Stimulated activated CD8-positive, alpha-beta memory T cell treated with anti-CD3 and anti-CD28 coated beads, Interleukin-4, amount 100 ng/mL, for 1 hour (primary cell): ENCODE measurements around the gene HEBP1.

Source experiments
- DNase-seq, 2 donors: peaks; one replicate each; pipeline ENCODE4 v3.0.0-alpha.2; 2020; ENCODE audit warnings: low read depth in 2 of 2, low spot score in 1 of 2

The HEBP1 gene

DNA sequence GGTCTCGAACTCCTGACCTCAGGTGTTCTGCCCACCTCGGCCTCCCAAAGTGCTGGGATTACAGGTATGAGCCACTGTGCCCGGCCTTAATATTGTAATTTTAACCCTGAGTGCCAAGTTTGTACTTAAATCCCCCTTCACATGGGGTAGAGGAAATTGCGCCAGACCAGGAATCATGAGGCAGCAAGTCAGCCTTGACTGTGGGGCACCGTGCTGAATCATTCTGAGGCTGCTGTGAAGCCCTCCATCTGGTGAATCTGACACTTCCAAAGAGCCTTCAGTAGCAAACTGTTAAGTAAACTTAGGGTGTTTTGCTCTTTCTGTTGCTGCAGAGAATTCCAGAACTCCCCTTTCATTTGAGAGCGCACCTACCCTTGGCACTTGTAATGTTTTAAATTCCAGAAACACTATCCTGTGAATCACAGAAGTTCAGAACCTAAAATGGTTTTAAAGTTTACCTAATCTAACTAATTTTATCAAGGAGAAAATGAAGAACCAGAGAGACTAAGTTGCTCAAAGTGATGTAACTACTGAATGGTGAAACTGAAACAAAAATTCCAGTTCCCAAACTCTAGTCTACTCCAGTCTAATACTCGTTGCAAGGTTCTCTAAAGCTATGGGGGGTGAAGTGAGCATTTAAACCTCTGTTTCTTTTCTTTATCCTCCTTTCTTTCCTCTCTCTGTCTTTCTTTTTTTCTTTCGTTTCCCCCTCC is 7.5 kb downstream of the HEBP1 start:
- no peak for DNase-seq

DNA sequence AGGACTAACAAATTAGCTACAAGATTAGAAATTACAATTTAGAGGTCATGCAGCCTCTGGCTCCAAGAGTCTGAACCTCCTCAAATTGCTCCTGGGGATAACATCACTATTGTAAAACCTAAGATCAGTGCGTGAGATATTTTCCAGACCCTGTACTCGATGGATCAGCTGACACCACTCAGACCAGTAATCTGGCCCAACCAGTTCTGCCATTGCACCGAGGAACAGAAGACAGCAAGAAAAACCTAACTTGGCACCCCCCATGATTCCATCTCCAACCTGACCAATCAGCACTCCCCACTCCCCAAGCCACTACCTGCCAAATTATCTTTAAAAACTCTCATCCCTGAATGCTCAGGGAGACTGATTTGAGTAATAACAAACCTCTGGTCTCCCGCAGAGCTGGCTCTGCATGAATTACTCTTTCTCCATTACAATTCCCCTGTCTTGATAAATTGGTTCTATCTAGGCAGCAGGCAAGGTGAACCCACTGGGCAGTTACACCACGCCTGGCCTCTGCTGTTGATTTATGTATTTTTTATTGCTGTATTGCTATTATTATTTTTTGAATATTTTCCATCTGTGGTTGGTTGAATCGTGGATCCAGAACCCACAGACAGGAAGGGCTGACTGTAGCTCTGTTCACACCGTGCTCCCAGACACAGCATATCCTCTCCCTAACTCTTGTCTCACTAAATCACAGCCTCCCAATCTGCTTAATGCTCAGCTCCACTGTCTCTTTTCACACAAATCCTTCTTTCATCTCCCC is 9.2 kb downstream of the HEBP1 start:
- DNase-seq = no peak

DNA sequence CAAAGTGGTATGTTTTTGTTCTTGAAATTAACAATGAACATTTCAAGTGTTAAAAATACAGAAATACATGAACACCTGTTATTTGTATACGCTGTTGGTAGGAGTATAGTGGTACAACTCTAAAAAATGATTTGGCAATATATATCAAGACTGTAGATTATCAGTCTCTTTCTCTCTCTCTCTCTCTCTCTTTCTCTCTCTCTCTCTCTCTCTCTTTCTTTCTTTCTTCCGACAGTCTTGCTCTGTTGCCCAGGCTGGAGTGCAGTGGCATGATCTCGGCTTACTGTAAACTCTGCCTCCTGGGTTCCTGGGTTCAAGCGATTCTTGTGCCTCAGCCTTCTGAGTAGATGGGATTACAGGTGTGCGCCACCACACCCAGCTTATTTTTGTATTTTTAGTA is 12.6 kb downstream of the HEBP1 start:
- DNase-seq = no peak

DNA sequence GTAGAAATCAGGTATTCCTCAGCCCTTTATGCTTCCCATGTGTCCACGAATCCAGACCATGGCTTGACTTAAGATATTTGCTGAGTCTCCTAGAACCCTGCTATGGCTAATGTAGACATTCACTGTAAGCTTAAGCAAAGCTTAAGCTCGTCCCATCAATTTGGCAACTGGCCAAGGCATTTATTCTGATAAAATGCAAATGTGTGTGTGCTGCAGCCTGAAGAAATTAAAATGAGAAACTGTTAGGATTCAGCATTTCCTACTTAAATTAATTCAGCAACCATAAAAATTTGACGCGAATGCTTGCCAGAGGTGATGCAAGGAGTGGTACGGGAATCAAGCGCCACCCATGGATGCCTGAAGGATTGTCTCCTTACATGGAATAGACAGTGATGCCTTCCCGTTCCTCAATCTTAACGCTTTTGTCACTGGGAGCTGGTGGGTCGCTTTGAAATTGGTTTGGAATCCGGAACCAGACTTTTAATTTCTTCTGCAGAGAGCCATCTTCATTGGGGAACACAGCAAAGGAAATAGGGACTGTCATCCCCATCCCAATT is 13.2 kb downstream of the HEBP1 start:
- no peak for DNase-seq

DNA sequence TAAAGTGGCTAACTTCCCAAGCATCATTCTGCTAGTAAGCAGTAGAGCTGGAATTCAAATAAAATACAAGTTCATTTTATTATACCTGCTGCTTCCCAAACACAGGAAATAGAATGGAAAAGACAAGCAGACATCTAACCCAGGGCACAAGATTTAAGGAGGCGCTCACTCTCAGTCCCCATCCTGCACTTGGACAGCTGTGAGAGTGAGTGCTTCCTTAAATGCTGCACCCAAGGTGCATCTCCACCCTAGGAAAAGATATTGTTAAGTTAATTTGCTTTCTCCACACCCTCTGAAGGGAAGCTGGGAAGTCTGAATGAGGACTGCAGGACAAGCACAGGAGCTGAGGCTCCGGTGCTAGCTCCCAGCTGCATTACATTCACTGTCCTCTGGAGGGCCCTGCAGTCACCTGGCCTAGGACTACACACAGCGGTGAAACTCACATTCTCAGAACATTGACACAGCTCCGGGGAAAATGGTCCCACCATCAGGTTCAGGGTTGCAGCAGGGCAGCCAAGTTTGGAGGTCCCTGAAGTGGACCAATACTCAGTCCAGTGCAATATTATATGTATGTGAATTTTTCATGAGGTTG is 14.2 kb downstream of the HEBP1 start:
- no peak for DNase-seq

DNA sequence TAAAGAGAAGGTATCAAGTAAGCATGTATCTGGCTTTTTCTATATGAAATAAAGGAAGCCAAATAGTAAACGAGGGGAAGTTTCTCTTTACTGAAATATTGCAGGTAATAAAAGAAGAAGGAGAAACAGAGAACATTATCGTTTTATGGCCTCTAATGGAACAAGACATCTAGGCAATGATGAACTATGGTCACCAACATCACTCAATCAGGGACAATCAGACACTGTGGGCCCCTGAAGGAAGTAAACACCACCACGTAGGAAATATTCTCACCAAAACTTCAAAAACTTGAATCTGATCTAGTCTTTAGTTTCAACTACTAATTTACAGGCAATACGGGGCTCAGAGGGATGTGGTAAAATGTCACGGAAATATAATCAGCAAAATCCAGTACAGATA is 15.9 kb downstream of the HEBP1 start:
- DNase-seq = no peak

DNA sequence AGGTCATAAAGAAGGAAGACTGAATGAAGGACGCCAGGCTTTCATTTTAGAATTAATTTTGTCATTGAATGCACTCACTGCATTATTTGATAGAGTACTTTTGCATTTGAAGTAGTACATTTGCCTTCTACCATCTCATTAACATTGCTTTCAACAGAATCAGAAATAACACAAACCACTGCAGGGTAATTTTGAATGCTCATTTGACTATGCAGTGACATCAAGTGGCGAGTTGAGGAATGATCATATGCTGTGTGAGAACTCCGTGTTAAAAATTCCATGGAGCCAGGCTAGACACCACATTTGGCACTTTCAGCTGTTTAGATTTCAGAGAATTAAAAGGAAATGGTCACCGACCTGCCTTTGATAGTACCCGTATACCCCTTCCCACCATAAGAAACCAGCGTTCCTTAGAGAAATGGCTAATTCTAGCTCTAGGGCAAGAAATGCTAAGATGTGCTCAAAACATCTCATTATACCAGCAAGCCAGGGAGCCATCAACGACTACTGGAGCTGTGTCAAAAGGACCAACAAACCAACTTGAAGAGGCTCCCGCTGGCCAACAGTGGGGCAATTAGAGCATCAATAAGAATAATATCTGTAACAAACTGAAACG is 16.5 kb downstream of the HEBP1 start:
- DNase-seq = no peak

DNA sequence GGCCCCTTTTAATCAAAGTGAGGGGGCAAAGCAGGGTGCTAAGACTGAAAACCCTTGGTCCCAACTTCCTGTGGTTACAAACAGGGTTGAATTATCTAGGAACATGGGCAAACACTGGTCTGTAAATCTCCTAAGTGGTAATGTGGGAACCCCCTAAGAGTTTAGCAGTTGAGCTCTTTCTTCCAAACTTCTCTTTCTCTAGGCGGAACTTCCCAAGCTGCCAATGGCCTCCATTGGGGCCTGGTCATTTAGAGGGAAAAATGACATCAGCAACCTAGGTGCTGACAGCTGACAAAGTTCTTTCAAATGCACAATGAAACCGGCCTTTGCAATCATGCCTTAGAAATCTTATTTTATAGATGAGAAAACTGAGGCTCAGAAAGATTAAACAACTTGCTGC is 17.7 kb downstream of the HEBP1 start:
- DNase-seq = no peak

DNA sequence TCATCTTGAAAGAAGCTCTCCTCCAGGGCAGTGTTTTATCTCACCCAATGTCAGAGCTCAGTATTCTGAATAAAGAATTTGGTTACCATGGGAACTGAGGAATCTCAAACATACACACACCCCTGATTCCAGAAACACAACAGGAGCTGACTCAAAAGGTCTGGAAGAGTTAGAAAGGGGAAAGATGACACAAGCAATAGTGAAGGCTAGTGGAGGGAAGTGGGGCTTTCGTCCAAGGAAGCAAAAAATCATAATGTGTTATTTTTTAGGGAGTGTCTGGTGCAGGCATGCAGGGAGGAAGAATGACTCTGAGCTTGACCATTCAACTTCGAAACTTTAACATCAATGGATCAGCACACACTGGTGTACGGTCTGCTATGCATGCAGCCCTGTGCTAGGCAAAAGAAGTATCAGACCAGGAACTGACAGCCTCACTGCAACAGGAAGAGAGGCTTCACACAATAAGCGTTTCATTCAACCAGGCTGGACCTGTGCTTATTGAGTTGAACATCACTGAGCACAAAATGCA is 20.3 kb downstream of the HEBP1 start:
- DNase-seq = no peak

DNA sequence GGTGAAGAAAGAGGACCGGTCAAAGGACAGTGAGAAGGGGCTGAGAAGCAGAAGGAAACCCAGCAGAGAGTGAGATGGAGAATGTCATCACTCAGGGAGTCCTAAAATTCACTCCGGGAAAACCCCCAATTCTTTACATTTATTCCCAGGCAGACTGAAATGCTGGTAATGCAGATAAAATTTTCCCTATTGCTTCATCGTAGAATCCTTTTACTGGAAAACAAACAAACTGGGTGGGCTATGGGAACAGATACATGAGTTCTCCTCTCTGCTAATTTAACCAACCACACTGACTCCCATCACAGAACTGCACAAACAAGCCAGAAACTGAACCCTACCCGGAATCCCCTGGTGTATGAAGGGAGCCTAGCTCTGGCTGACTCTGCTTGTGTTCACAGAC is 20.9 kb downstream of the HEBP1 start:
- no peak for DNase-seq

DNA sequence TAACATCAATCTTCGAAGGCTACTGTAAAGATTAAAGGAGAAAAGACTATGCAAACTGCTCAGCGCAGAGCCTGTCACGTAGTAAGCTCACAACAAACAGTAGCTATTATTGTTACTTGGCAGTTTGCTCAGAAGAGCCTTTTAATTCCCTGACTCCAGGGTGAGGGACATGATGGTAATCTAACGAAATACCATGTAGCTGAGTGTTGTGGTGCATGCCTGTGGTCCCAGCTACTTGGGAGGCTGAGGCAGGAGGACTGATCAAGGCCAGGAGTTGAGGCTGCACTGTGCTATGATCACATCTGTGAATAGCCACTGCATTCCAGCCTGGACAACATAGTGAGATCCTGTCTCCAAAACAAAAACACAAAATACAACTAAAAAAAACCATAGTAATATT is 22.8 kb downstream of the HEBP1 start:
- no peak for DNase-seq

DNA sequence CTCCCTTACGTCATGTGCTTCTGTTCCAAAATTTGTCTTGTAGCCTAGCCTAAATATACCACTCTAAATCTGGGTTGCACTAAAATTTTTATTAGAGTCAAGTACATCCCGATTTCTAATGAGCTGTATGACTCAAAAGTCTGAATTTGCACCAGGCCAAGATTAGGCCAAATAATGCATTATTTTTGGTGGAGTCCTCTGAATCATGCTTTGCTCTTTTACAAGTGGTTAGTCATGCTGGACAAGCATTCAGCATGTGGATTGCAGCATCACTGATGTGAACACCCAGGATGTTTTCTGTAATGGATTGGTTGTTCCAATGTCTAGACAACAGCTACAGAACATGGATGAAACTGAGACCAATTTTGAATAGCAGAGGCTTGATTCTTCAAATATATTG is 23.7 kb downstream of the HEBP1 start:
- no peak for DNase-seq

DNA sequence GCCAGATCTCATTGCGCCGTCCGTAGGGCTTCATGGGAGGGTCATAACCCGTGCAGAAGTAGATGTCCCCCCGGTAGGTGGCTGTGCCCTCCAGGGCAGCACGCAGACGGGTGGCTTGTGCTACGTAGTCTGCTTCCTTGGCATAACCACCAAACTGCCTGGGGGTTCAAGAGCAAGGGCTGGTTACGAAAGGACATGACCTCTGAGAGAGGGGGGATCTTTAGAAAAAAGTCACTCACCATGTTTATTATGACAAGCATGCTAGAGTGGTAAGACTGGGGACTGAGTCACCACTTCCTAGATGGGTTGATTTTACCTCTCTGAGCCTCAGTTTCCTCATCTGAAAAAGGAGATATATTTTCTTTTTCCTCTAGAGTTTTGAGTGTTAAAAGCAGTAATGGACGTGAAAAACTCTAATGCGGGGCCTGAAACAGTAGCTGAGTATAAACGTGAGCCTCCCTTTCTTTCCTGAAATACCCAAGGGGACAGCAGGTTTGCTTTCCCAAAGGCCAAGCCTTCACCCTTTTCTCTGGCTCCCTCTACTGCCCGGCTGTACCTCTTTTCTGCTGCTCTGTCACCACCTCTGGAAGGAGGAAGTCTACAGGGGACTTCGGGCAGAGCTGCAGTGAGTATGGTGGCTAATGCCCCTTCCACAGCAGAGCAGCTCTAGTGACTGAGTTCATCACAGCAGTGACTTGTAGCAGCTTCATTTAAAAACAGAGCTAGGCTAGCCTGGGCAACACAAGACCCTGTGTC is 24.6 kb downstream of the HEBP1 start:
- DNase-seq = no peak

DNA sequence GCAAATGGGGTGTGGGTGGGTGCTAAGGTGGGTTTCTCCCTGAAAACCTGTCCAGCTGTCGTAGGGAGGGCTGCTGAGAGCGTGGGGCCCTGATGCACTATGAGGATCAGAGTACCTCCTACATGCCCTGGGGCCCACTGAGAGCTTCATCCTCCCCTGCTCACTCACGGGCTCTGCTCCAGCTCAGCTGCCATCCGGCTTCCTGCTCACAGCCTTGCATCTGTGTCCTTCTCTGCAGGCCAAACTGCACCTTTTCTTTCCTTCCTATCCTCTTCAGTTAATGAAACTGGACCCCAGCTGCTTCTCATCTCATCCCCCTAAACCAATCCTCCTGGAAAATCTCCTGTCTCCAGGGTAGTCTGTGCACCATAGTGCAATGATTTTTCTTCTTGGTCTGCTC is 25.9 kb downstream of the HEBP1 start:
- DNase-seq = no peak

DNA sequence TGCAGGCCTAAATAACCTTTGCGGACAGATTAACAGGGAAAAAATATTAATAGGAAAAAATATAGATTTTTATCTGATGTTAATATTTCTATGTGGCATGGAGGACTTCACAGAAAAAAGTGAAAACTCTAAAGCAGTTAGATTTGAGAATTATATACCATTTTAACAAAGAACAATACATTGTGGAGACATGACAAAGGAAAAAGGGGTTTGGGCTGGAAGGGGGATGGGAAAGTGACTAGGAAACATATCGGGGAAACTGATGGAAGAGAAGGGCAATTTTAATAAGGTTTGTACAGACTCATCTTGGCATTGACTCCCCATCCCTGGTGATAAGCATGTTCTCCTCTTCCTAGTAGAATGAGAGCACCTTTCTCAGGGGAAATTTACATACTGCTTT is 27.0 kb downstream of the HEBP1 start:
- no peak for DNase-seq

DNA sequence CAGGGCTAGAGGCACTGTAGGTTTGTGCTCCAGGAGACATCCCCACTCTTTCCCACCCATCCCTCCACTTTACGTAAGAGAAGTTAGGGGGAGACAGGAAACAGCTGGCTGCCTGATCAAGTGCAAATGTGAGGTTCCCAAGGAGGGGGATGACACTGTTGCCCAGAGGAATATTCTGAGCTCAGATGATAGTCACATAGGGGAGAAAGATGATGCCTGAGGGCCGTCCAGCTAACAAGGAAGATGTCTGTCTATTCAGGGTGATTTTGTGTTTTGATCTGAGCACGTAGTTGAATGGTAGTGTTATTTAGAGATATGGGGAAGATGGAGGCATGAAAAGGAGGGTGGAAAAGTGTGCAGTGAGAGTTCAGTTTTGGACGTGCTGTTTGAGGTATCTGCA is 34.2 kb downstream of the HEBP1 start:
- no peak for DNase-seq

DNA sequence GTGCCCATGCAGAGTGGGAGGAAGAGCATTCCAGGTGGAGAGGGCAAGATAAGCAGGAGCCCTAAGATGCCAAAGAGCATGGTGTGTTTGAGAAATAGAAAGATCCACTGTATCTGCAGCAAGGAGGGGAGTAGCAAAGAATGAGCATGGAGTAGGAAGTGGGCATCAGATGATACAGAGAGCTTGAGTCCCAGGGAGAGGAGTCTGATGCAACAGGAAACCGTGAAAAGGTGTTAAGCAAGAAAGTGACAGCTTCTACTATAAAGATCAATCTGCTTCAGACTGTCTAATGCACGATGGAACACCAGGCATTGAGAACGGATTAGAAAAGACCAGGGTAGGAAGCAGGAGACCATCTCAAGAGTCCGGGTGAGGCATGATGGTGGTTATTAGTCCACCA is 35.8 kb downstream of the HEBP1 start:
- DNase-seq = no peak

DNA sequence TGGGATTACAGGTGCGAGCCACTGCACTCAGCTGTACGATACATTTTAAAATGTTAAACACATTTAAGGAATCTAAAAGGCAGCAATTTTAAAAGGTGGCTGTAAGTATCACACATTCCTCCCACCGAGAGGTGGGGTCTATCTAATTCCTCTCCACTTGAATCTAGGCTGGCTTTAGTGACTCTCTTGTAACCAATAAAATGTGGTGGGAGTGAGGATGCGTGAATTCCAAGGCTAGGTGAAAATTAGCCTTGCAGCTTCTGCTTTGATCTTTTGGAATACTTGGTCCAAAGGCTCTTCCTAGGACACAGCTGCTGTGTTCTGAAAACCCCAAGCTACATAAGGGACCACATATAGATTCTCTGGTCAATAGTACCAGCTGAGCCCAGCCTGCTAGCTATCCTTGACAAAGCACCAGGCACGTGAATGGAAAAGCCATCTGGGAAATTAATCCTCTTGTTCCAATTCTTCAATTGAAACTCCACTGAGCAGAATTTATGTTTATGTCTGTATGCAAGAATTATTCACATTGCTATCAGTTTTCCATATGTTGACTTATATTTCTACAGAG is 39.3 kb downstream of the HEBP1 start:
- no peak for DNase-seq

DNA sequence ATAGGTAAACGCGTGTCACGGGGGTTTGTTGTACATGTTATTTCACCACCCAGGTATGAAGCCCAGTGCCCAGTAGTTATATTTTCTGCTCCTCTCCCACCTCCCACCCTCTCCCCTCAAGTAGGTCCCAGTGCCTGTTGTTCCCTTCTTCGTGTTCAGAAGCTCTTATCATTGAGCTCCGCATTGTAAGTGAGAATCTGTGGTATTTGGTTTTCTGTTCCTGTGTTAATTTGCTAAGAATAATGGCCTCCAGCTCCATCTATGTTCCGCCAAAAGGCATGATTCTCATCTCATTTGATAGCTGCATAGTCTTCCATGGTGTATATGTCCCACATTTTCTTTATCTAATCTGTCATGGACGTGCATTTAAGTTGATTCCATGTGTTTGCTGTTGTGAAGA is 41.2 kb downstream of the HEBP1 start:
- no peak for DNase-seq

DNA sequence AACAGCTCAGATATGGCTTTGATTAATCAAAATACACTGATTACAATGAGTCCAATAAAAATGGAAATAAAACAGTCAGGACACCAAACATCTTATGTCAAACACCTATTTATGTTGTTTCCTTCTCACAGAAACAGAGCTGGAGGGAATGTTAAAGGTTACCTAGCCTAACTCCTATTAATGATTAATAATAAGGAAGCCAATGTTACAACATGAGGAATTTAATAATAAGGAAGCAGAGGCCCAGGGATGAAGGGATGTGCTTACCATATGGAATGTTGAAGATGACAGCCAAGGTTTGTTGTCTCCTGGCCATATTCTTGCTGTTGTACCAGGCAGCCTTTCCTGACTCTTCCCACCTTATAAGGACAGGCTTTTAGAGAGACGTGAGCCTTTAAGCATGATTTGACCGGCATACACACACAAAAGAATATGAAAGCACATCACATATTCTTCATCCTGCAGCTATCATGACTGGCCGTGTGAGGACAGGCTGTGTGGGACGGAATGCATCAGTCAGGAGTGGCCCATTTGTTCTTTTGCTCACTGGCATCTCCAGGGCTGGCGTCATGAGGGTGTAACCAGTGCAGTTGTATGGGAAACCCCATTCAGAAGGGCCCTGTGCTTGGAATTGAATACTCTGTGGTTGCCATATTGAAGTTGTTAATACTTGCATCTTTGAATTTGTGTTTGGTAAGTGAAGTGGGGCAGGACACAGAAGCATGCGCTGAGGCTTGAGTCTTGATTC is 45.0 kb downstream of the HEBP1 start:
- DNase-seq = no peak
